ENCODE measurements around the gene SEPTIN8.

The SEPTIN8 gene

DNA sequence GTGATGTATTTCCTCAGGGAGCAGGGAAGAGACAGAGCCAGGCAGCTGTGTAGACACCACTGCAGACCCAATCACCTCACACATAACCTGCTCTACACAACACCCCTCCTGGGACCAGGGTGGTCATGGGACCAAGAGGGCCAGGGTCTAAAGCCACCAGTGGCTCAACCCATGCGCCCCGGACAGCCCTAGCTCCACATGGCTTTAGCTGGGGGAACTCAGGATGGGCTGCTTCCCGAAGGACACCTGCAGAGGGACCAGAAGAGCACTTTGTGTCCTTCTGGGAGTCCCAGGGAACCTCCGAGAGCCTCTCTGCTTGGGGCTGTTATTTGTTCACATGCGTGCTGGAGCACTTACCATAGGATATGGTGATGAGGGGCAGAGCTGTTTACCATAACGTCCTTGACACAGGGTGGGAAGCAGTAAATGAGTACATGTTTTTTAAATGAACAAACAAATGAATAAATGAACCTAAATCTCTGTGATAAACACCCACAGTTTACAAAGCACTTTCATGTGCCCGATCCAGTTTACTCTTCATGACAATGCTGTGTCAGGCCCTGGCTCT lies 12.3 kb downstream of the SEPTIN8 start:
- no peak for DNase-seq (ENCODE audit: low read depth in 2 of 2)

DNA sequence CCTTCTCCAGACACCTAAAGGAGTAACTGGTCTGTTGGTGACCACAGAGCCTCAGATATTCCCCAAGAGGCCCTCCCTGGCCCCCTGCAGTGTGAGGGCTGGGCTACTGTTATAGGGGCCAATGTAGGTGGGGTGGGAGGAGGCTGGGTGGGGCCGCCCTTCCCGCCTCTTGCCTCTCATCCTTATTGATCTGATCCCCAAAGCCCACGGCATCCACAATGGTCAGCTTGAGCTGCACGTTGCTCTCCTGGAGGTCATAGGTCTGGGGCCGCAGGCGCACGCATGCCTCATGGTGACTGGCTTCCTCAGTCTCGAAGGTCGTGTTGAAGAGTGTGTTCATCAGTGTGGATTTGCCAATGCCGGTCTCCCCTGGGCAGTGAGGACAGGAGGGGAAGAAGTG lies 13.0 kb downstream of the SEPTIN8 start:
- DNase-seq (ENCODE audit: low read depth in 2 of 2): no peak

DNA sequence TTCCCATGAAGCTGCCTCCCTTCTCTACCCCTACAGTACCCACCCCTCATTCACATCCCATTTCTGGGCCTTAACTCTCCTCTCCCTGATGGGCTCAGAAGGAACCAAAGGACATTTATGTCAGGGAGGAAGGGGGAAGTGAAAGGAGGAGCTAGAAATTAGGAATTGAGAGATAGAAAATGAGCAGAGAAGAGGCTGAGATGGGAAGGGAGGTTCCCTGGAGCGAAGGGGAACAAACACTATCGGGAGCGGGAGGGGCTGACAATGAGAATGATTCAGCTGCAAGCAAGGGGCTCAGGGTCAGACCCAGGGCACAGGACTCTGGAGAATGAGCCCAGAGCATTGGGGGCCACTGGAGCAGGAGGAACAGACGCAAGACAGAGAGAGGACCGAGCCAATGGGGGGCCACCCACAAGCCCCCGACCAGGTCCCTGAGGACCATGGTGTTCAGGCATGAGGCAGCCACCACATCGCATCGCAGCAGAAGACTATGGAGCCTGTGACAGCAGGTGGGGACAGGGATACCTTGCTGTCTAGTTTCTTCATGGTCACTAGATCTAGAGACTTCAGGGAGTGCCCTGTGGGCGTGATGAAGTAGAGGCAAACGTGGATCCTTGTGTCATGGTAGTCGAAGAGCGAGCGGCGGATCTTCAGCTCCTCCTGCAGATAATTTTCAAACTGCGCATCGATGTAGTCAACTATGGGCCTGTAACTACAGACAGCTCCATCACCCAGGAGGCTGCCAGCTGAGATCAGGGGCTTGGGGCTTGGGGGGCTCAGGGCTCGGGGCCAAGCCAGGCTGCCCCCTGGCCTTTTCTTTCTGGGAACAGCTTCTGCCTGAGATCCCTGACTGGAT lies 13.6 kb downstream of the SEPTIN8 start:
- DNase-seq (ENCODE audit: low read depth in 2 of 2): no peak

DNA sequence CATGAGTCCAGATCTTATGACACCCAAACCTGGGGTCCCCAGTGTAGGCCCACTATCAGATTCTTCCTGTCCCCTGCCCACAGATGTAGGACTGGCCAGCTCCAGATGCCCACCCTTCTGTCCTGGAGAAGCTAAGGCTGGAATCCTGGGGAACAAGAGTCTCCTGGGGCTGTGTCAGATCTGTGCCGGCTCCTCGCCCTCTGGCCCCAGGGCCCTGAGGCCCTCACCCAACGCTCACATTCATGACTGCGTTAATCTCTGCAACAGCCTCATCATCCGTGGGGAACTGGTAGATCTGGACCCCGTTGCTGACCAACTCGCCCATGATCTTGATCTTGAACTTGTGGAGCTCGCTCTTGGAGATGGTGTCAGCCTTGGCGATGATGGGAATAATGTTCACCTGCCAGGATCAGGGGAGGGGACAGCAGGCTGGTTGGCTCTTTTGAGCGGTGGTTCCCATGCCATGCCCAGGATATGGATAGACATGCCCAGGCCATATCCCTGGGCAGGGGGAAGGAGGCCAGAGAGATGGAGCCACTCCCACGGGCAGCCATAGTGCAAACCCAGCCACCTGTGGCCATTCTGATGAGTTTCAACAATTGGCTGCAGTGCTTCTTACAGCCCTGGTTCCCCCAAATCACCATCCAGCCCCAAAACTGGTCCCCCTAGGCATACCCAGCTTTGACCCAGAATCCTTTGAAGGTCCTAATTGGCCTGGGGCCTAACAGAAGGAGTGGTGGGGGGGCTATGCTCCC lies 14.6 kb downstream of the SEPTIN8 start:
- DNase-seq (ENCODE audit: low read depth in 2 of 2): no peak

DNA sequence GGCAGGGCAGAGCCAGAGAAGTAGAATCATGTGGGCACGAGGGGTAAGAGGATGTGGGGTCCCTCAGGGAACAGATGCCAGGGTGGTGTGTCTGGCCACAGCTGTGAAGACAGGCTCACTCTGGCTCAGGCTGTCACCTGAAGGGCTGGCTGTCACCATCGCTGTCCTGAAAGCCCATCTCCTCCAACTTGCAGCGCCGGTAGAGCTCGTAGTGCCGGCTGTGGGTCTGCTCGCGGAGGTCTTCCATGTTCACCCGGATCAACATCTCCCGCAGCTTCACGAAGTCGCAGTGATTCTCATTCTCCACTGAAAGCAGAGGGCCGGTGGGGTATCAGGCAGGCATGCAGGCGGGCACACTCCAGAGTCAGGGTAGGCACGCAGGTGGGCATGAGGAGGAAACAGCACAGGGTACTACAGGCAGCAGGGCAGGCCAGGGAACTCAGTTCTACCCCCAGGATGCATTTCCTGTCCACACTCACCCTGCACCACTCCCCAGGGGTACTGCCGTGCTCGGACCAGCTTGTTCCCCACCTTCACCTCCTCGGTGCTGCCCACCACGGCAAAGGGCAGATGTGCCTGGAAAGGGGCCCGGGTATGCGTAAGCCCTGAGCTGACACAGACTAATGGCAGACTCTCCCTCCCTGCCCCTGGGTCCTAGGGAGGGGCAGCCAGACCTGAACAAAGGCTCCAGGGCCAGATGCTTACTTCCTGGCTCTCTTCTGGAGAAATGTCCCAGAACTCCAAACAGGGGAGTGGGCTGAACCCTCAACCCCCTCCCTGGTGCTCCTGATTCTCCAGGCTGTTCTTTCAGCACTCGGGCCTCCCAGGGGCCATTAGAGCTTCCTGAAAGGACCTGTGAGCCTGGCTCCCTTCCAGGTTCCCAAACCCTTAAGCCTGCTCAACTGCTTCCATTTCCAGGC lies 15.5 kb downstream of the SEPTIN8 start:
- no peak for DNase-seq (ENCODE audit: low read depth in 2 of 2)

DNA sequence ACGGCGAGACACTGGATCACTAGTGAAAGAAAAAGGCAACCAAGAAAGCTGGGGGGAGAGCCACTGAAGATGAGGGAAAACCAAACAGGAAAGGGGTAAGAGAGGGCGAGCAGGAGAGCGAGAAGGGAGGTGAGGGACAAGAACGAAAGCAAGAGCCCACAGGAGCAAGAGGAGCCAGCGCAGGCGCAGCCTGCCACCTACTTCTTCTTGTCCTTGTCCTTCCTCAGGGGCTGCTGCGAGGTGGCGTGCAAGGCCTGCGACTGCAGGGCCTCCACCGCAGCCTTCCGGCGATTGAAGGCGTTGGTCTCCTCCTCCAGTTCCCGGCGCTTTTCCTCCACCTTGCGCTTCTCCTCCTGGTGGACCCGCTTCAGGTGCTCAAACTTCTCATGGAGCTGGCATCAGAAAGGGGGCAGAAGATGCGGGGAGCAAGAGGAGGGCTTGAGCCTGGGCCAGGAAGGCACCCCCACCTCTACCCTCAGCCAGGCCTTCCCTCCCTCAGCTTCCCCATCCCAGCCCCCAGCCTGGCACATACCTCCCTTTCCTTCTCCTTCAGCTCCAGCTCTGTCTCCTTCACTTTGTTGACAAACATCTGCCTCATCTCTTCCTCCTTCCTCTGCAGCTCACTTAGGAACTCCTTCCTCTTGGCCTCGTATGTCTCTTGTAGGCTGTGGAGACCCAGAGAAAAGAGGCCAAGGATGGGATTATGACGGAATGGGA lies 16.3 kb downstream of the SEPTIN8 start:
- no peak for DNase-seq (ENCODE audit: low read depth in 2 of 2)

DNA sequence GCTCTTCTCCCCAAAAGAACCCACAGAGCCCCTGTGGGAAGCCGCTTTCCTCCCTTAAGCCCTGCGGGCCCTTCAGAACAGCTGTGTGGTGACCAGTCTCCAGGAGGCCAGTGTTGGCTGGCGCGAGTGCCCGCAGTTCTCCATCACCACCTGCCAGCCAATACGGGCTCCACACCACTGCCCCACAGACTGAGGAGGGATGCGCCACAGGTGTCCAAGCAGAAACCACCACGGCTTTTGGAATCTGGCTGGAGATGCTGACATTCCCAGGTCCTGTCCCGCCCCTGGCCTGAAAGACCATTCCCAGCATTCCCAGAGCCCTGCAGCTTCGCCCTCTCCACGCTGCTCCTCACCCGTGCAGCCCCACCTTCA lies 17.0 kb downstream of the SEPTIN8 start:
- DNase-seq (ENCODE audit: low read depth in 2 of 2): no peak

DNA sequence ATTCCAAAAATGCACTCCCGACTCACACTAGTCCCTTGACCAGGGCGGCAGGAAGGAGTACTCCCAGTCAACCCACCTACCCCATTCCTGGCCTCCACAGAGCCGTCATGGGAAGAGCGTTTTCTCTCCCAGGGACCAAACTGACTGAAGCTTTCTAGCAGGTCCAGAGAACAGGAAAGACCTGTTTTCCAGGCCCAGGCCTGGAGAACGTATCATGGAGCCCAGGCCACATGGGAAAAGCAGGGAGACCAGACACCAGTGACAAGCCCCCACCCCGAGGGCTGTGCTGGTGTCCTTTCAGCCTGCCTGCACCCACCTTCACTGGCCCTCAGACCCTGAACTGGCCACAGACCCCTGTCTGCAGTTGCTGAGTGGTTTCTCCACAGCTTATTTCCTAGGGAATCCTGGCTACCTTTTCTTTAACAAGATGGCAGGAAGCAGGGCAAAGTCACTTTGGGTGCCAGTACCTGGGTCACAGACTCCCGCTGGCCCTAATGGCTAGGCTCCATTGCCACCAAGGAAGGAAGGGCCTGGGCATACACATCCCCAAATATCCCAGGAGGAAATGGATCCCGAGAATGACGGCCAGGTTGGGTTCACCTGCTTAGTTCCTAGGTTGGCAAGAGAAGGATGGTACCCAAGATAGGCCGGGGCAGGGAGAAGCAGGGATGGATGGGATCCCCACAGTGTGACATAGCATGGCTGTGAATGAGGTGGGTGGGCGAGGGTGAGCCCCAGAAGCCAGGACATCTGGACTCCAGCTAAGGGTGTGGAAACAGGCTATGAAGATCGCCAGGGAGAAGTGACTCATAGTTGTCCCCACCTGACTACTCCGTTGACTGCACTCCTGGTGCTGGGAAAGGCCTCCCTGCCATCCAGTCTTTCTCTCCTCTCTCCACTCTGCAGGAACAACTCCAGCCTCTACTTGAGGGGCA lies 17.7 kb downstream of the SEPTIN8 start:
- no peak for DNase-seq (ENCODE audit: low read depth in 2 of 2)

DNA sequence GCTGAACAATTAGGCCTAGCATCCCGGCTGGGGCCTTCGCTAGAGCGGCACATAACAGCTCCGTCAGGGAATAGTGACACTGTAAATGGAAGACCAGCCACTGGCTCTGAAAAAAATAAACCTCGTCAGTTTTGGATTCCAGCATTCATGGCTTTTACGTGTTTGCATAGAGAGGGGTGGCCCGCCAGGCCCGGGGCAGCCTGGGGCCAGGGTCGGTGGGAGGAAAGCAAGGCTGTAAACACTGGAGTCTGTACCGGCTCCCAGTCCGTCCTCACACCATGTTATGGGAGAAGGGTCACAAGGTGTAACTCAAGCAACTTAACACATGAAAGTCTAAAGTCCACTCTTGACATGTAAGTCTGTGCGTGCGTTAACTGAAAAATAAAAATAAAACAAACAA lies 18.6 kb downstream of the SEPTIN8 start:
- no peak for DNase-seq (ENCODE audit: low read depth in 2 of 2)

DNA sequence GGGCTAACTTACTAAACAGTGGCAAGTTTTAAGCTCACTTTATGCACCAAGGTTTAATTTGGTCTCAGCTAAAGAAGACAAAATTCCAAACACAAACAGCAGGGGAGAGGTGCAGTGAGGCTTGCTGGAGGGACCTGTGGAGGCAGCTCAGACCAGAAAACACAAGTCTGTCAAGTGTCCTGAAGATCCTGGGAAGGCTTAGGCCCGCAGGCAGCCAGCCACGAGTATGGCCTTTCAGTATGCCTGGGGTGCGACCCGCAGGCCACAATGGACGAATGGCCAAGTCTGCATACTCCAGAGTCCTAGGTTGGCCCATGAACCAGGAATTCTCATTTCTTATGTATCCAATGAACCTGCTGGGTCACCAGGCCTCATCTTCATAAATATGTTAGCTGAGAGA lies 20.5 kb downstream of the SEPTIN8 start:
- DNase-seq (ENCODE audit: low read depth in 2 of 2): no peak

DNA sequence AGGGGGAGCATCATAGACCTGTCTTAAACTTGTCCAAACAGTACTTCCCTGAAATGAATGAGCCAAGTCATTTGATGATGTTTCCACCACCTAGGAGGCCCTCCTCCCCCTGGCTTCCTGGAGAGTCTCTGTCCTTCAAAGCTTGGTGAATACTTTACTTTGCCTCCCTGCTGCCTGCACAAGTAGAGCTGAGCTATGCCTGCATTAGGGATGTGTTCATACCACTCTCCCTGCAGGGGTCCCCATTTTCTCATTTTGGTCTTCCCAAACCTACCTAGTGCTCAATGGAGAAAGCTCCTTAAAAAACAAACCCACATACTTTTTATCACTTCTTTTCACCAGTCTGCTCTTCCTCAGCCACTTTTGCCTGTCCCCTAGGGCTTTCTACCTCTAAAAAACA lies 22.1 kb downstream of the SEPTIN8 start:
- no peak for DNase-seq (ENCODE audit: low read depth in 2 of 2)

DNA sequence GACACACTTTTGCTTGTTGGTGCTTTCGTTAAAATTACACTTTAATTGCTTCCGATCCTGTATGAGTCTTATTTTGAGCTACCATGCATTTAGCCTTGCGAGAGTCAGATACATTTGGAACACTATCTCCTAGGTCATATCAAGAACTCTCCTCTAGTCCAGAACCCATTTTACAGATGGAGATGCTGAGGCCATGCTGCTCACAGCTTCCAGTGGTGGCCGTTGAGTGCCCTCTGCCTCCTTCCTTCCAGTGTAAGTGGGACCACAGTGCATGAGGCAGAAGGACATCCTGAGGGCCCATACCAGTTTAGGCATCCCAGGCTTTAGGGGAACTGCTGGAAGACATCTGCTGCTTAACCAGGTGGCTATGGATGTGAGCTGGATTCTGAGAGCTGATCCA lies 22.9 kb downstream of the SEPTIN8 start:
- no peak for DNase-seq (ENCODE audit: low read depth in 2 of 2)

DNA sequence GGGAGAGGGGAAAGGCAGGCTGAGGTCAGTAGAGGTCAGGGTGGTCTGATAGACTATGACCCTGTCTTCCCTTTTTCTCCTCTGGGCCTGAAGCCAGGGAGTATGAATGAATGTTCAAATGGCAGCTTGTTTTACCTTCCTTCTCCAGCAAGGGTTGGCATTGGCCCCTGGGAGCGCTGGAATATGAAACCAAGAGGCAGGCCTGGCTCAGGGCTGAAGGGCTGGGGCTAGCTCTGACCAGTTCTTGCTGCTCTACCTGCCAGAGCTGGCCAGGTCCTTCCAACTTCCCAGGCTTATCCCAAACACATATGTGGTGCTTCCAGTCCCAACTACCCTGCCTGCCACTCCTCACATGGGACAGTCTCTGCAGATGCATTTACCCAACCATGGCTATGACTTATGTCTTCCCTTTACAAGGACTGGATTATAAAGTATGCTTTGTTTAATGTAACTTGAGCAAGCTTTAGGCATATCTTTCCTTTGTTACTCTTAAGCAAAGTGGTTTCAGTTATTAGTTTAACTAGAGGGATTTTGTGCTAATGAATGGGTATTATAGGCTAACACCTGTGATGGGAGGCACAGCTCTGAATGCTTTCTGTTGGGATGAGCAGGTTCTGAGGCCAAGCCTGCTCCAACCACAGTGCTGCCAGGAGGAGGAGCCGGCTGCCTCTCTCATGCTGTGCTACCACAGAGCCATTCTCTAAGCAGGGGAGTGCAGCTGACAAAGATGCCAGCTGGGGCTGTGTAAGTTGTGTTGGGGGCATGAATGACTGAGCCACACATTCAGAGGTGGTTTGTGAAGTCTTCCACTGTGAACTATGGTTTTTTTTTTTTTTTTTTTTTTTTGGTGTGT lies 23.7 kb downstream of the SEPTIN8 start:
- no peak for DNase-seq (ENCODE audit: low read depth in 2 of 2)

DNA sequence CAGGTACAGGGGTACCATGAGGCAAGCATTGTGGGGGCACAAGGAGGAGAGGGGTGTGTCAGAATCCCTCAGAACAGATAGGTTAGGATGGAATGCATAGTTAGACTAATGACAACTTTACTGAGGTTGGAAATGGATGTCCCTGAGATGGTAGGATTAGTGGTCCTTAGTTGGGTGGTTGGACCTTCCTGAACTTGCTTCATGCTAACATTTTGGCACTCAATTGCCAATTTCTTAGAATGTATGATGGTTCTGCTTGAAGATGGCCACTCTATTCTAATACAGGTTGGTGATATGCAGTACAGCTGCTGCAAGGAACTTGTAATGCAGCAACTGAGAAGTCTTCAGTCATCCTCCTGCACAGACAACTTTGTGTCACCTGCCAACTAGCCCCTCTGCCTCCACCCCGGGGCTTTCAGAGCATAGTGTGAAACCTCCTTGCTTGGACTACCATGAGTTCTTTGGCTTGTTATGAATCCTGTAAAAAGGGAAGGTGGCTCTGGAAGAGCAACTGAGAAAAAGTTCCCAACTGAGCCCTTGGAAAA lies 24.4 kb downstream of the SEPTIN8 start:
- DNase-seq (ENCODE audit: low read depth in 2 of 2): no peak

DNA sequence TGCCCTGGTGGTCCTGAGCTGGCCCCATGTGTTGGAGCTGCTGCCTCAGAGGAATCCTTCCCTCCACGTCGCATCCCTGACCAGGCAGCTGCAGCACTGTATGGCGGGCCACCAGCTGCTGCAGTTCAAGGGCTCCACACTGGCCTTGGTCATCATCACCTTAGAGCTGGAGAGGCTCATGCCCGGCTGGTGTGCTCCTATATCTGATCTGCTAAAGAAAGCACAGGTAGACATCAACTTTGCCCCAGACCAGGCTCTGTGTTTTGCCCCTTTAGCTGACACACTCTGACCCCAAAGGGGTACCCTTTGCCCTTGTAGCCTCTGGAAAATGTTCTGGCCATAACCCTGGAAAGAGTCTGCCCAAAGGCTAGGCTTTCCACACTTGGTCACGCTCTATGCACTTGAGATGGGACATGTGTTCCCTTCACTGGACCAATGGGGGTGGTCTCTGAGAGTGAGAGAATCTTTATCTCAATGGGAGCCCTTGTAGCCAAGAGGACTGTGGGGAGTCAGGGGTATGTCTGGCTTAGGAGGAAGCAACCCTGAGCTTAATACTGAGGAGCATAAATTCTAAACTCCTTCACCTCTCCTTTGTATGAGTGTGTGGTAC lies 25.0 kb downstream of the SEPTIN8 start:
- DNase-seq (ENCODE audit: low read depth in 2 of 2): no peak

DNA sequence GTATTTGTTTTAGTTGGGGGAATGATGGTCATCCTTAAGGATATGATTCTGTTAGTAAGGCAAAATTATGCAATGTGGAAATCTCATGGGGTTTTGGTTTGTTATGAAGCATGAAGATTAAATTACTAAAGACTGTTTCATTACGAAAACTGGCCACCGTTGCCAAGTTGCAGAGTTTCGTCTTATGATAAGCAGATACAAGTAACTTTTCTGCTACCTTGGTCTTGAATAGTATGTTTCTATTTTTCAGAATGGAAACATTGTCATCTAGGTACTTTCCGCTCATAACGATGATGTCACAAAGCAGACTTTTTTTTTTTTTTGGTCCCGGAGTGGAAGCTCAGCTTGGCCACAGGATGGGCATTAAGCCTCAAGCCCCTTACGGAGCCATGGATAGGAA lies 25.6 kb downstream of the SEPTIN8 start:
- DNase-seq (ENCODE audit: low read depth in 2 of 2): no peak

DNA sequence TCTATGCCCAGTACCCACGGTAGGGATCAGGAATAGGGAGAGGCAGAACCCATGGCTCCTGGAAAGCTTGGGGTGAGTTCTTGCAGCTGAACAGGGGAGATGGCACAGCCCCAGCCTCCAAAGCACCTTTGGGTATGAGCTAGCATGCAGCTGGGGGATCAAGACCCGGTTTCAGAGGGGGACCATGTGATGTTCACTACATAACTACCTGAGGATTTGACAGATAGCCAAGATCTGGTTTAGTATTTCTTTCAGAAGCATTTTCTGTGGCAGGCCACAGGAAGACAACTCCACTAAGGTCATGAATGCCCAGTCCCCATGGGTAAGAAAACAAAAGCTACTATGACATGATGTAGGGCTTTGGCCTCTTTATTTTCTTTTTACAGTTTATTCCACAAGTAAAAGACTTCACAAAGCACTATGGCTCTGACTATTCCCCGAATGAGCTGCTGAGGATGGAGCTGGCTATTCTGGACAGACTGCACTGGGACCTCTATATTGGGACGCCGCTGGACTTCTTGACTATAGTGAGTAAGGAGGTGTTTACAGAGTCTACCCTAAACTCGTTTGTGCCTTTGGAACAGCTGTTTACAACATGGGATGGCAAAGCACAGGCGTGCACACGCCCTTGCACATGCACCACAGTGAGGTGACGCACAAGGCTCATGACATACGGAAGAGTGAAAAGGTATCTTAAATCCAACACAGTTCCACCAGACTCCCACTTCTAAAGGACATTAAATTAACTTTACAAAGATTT lies 26.4 kb downstream of the SEPTIN8 start:
- no peak for DNase-seq (ENCODE audit: low read depth in 2 of 2)

DNA sequence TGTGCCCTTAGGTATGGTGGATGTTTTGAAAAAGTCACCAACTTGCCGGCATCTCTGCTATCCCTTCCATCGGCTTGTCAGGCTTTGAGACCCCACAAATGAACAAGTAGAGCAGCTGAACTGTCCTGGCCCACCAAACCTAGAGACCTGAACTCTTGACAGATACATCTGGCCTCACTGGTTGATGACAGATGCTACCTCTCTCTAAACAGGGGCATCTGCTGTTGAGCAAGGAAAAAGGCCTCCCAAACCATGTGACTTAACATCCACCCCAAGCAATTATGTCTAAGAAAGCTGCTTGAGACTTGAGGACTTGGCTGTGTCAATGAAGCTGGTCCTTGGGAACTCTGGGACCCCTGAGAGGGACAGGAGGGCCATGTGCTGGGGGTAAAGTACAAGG lies 27.5 kb downstream of the SEPTIN8 start:
- no peak for DNase-seq (ENCODE audit: low read depth in 2 of 2)

Data from stimulated activated CD4-positive, alpha-beta T cell treated with anti-CD3 and anti-CD28 coated beads, Interleukin-12 subunit alpha, Interleukin-12 subunit beta, amount 100 ng/mL, for 24 hours (primary cell).